ENCODE data around the gene ABCA12. TPM values are rescaled to one million over a fixed set of nuclear protein-coding genes. Genes with fewer than 3 reads are reported as not detected.

Gene ABCA12
- total RNA-seq, 1 experiment from 2014 or later, result not detected

DNA sequence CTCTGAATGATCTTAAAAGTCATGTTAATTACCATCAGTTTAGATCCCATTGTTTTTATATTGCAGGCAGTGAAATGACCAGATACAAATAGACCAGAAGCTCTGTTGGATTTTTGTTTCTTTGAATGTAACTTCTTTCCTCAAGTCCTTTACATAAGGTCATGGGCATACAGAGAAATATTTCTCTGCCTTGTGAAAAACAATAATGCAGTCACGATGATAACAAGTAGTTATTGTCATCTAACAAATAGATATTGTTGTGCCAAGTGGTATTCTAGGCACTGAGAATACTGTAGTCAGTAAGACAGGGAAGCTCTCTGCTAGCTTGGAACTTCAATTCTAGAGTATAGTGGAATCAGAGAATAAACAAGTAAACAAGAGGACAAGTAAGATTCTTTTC is 234.2 kb downstream of the ABCA12 start:
- H3K4me3 Mint-ChIP-seq (ENCODE audit: unreplicated experiment), result no peak overlapping the region
- H3K27me3 Mint-ChIP-seq (ENCODE audit: insufficient read depth, unreplicated experiment), result no peaks in the 10 kb centered on the region
- BruUV-seq (replicated peaks), result no TSS peak
- ChIA-PET POLR2A (no interaction called here), CTCF (no interaction called here)
- intact Hi-C loops (cut with micrococcal nuclease; ENCODE audit: unreplicated experiment), result no loop called here
- no peaks in the 10 kb centered on the region for H3K36me3 Mint-ChIP-seq (ENCODE audit: insufficient read depth, unreplicated experiment)
- TF ChIP-seq, protein P1, sequence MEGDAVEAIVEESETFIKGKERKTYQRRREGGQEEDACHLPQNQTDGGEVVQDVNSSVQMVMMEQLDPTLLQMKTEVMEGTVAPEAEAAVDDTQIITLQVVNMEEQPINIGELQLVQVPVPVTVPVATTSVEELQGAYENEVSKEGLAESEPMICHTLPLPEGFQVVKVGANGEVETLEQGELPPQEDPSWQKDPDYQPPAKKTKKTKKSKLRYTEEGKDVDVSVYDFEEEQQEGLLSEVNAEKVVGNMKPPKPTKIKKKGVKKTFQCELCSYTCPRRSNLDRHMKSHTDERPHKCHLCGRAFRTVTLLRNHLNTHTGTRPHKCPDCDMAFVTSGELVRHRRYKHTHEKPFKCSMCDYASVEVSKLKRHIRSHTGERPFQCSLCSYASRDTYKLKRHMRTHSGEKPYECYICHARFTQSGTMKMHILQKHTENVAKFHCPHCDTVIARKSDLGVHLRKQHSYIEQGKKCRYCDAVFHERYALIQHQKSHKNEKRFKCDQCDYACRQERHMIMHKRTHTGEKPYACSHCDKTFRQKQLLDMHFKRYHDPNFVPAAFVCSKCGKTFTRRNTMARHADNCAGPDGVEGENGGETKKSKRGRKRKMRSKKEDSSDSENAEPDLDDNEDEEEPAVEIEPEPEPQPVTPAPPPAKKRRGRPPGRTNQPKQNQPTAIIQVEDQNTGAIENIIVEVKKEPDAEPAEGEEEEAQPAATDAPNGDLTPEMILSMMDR (IDR thresholded peaks at IDR 0.05; ENCODE audit: insufficient read depth in 1 of 2, low read depth in 1 of 2, low read length in 1 of 2, severe bottlenecking in 1 of 2, unreplicated experiment in 1 of 2), result no peak
- H3K4me3 ChIP-seq (ENCODE audit: low read depth, low read length), result no peak overlapping the region
- H3K36me3 ChIP-seq (ENCODE audit: control insufficient read depth, insufficient read depth, low read length), result no peaks in the 10 kb centered on the region
- no peak for DNase-seq
- H3K4me1 ChIP-seq, result peaks cover 15% of the 10 kb centered on the region; the same call in 1 of the 2 replicates
- H3K27ac Mint-ChIP-seq (ENCODE audit: unreplicated experiment), result no peak overlapping the region
- H3K4me1 Mint-ChIP-seq (ENCODE audit: low read depth, unreplicated experiment), result peaks cover 8% of the 10 kb centered on the region
- no peaks in the 10 kb centered on the region for H3K27me3 ChIP-seq (replicated peaks; ENCODE audit: control insufficient read depth, insufficient read depth, low read length)
- no peaks in the 10 kb centered on the region for H3K9me3 Mint-ChIP-seq (ENCODE audit: unreplicated experiment)
- no peaks in the 10 kb centered on the region for H3K9me3 ChIP-seq

- H3K4me3 ChIP-seq (ENCODE audit: low read depth, low read length), result no peak overlapping the region
- no peaks in the 10 kb centered on the region for H3K27me3 ChIP-seq (replicated peaks; ENCODE audit: control insufficient read depth, insufficient read depth, low read length)
- TF ChIP-seq, protein P1 (IDR thresholded peaks at IDR 0.05; ENCODE audit: insufficient read depth in 1 of 2, low read depth in 1 of 2, low read length in 1 of 2, severe bottlenecking in 1 of 2, unreplicated experiment in 1 of 2), result no peak
- ChIA-PET CTCF (no interaction called here), POLR2A (no interaction called here)
- Mint-ChIP-seq H3K36me3 (ENCODE audit: insufficient read depth, unreplicated experiment) (no peaks in the 10 kb centered on the region), H3K9me3 (ENCODE audit: unreplicated experiment) (no peaks in the 10 kb centered on the region), H3K4me1 (ENCODE audit: low read depth, unreplicated experiment) (peaks cover 8% of the 10 kb centered on the region), H3K27me3 (ENCODE audit: insufficient read depth, unreplicated experiment) (no peaks in the 10 kb centered on the region), H3K27ac (ENCODE audit: unreplicated experiment) (no peak overlapping the region), H3K4me3 (ENCODE audit: unreplicated experiment) (no peak overlapping the region)
- intact Hi-C loops (cut with micrococcal nuclease; ENCODE audit: unreplicated experiment), result no loop called here
- BruUV-seq (replicated peaks), result no TSS peak
- H3K4me1 ChIP-seq, result peaks cover 15% of the 10 kb centered on the region; the same call in 1 of the 2 replicates
- no peak for DNase-seq
- H3K9me3 ChIP-seq, result no peaks in the 10 kb centered on the region
- H3K36me3 ChIP-seq (ENCODE audit: control insufficient read depth, insufficient read depth, low read length), result no peaks in the 10 kb centered on the region
Measured at GRCh38 chr2:214902286-214902685, 236.1 kb downstream of the ABCA12 start.

DNA sequence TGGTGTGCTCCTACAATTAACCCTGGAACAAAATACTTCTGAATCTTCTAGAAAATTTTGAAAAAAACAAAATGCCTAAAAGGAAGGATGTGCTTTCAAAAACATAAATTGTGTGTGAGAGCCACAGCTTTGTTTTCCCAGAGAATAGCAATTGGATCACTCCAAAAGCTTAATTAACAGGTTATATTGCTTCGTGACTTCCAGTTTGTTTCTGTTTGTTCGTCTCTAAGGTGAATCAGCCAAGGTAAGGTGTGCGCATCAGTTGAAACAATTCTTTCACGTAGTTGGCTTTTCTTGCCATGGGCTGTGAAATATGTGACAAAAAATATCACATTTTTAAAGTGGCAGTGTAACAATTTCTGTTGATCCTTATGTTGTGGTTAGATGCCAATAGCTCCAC is 238.7 kb downstream of the ABCA12 start:
- ChIA-PET CTCF (no interaction called here), POLR2A (no interaction called here)
- H3K9me3 Mint-ChIP-seq (ENCODE audit: unreplicated experiment), result no peaks in the 10 kb centered on the region
- intact Hi-C loops (cut with micrococcal nuclease; ENCODE audit: unreplicated experiment), result no loop called here
- TF ChIP-seq, protein P1 (IDR thresholded peaks at IDR 0.05; ENCODE audit: insufficient read depth in 1 of 2, low read depth in 1 of 2, low read length in 1 of 2, severe bottlenecking in 1 of 2, unreplicated experiment in 1 of 2), result no peak
- H3K4me3 Mint-ChIP-seq (ENCODE audit: unreplicated experiment), result no peak overlapping the region
- H3K27ac Mint-ChIP-seq (ENCODE audit: unreplicated experiment), result no peak overlapping the region
- no peak overlapping the region for H3K4me3 ChIP-seq (ENCODE audit: low read depth, low read length)
- H3K9me3 ChIP-seq, result no peaks in the 10 kb centered on the region
- no peaks in the 10 kb centered on the region for H3K36me3 ChIP-seq (ENCODE audit: control insufficient read depth, insufficient read depth, low read length)
- no peaks in the 10 kb centered on the region for H3K27me3 ChIP-seq (replicated peaks; ENCODE audit: control insufficient read depth, insufficient read depth, low read length)
- H3K4me1 Mint-ChIP-seq (ENCODE audit: low read depth, unreplicated experiment), result peaks cover 2% of the 10 kb centered on the region
- H3K36me3 Mint-ChIP-seq (ENCODE audit: insufficient read depth, unreplicated experiment), result no peaks in the 10 kb centered on the region
- no TSS peak for BruUV-seq (replicated peaks)
- H3K27me3 Mint-ChIP-seq (ENCODE audit: insufficient read depth, unreplicated experiment), result no peaks in the 10 kb centered on the region
- no peak for DNase-seq
- peaks cover 7% of the 10 kb centered on the region; the same call in 1 of the 2 replicates for H3K4me1 ChIP-seq
